OCI-LY7 (cell line): ENCODE data around the gene C19orf81. TPM values are rescaled to one million over a fixed set of nuclear protein-coding genes. Genes with fewer than 3 reads are reported as not detected.

Source experiments
- BruUV-seq: library from RNA; stranded (reverse); fragments of 400-500 nt; replicated peaks from 2 replicates; lab custom pipeline; 2021; lab: Mats Ljungman, UMichigan
- CTCF ChIA-PET: fragments of 300-600 bp; sonication (Branson Sonifier 250); formaldehyde crosslinking; loops from one replicate; lab custom pipeline; 2022; ENCODE audit warnings: antibody characterized with exemption; ENCODE audit not compliant: unreplicated experiment; lab: Charles Lee
- POLR2A ChIA-PET: fragments of 300-600 bp; sonication (Branson Sonifier 250); formaldehyde crosslinking; loops from one replicate; lab custom pipeline; 2022; ENCODE audit warnings: antibody characterized with exemption; lab: Charles Lee
- DNase-seq: peaks from one replicate; pipeline ENCODE4 v3.0.0-alpha.2; 2015; ENCODE audit warnings: low spot score
- H2AFZ ChIP-seq: fragments of 200-600 bp; sonication (generic), shearing (Covaris generic); 2 replicates; pipeline ENCODE4 v1.6.1; 2014; ENCODE audit warnings: mild to moderate bottlenecking, antibody characterized with exemption, low read length, moderate library complexity
- H3K27ac ChIP-seq: fragments of 200-600 bp; sonication (generic); 2 replicates; pipeline ENCODE4 v1.5.1; 2014; ENCODE audit warnings: mixed run types, low read depth, mild to moderate bottlenecking, moderate library complexity, low read length, inconsistent platforms; ENCODE audit not compliant: poor library complexity, severe bottlenecking
- H3K36me3 ChIP-seq: fragments of 200-600 bp; sonication (generic); 2 replicates; pipeline ENCODE4 v1.6.1; 2014; ENCODE audit warnings: mild to moderate bottlenecking, antibody characterized with exemption, low read length, moderate library complexity, mixed read lengths; ENCODE audit not compliant: insufficient read depth
- H3K4me1 ChIP-seq: fragments of 200-600 bp; sonication (generic); 2 replicates; pipeline ENCODE4 v1.5.1; 2014; ENCODE audit warnings: mild to moderate bottlenecking, low read length; ENCODE audit not compliant: insufficient read depth, poor library complexity, severe bottlenecking
- H3K4me2 ChIP-seq: fragments of 200-600 bp; sonication (generic); 2 replicates; pipeline ENCODE4 v1.6.1; 2014; ENCODE audit warnings: mild to moderate bottlenecking, low read length
- H3K4me3 ChIP-seq: fragments of 200-600 bp; sonication (generic); 2 replicates; pipeline ENCODE4 v1.5.1; 2014; ENCODE audit warnings: mild to moderate bottlenecking, low read depth, low read length; ENCODE audit not compliant: poor library complexity, severe bottlenecking
- H3K79me2 ChIP-seq: fragments of 200-600 bp; sonication (generic); 2 replicates; pipeline ENCODE4 v1.6.1; 2016; ENCODE audit warnings: low read depth, mild to moderate bottlenecking, low read length, moderate library complexity, mixed read lengths; ENCODE audit not compliant: insufficient read depth
- H3K9me2 ChIP-seq: fragments of 200-600 bp; sonication (generic); 2 replicates; pipeline ENCODE4 v1.6.1; 2016; ENCODE audit warnings: mild to moderate bottlenecking, low read length, mixed read lengths; ENCODE audit not compliant: insufficient read depth
- H3K9me3 ChIP-seq: fragments of 200-600 bp; sonication (generic); 2 replicates; pipeline ENCODE4 v1.6.1; 2014; ENCODE audit warnings: mild to moderate bottlenecking, mixed run types, low read length, mixed read lengths
- H4K20me1 ChIP-seq: fragments of 200-600 bp; sonication (generic); 2 replicates; pipeline ENCODE4 v1.6.1; 2014; ENCODE audit warnings: mild to moderate bottlenecking, antibody characterized with exemption, low read length, moderate library complexity, mixed read lengths; ENCODE audit not compliant: insufficient read depth
- EZH2phosphoT487 ChIP-seq: fragments of 200-600 bp; sonication (generic); IDR thresholded peaks from 2 replicates; pipeline ENCODE4 v1.6.1; 2018; ENCODE audit warnings: low read depth, borderline replicate concordance, mild to moderate bottlenecking, mixed run types, antibody characterized with exemption, low read length, moderate library complexity, mixed read lengths
- intact Hi-C: fragments of 100-400 bp; cut with micrococcal nuclease; formaldehyde crosslinking; loops from one replicate; pipeline ENCODE4 v1.10.0; 2022; ENCODE audit not compliant: unreplicated experiment
- total RNA-seq, 2 experiments: library from RNA; depleted of rRNA in 1 of 2; stranded (reverse); fragments of >200 nt in 1 of 2; shearing (Covaris generic) in 1 of 2; gene quantifications; 2 replicates each; pipeline ENCODE4 v1.2.3, GENCODE V29; 2014 to 2022
- TF ChIP-seq, protein P1 (sequence below): fragments of 200-600 bp; sonication (generic); conservative IDR thresholded peaks from 2 replicates; pipeline ENCODE4 v1.5.1; 2014; ENCODE audit warnings: mild to moderate bottlenecking, antibody characterized with exemption, low read length, moderate library complexity, mixed read lengths

C19orf81 gene
- total RNA-seq, 2 experiments from 2014 or later: 11.4 to 20.0 TPM

- Histone ChIP-seq H3K4me2 (no peak overlapping the region), H3K9me2 (no peaks in the 10 kb centered on the region), H3K36me3 (no peaks in the 10 kb centered on the region), H3K27ac (no peak overlapping the region), H3K9me3 (no peaks in the 10 kb centered on the region), H3K4me1 (no peaks in the 10 kb centered on the region), H3K79me2 (no peaks in the 10 kb centered on the region), H4K20me1 (no peaks in the 10 kb centered on the region), H3K4me3 (no peak overlapping the region), H2AFZ (no peak overlapping the region)
- intact Hi-C loops: no loop called here
- BruUV-seq: no TSS peak
- DNase-seq: no peak
- ChIA-PET POLR2A (interaction anchor here (0.6 kb wide), 1 partner anchor 14 kb away, joined by 4 read pairs; no protein-coding TSS in a partner anchor), CTCF (no interaction called here)
- TF ChIP-seq EZH2phosphoT487: no peak
- TF ChIP-seq, protein P1, sequence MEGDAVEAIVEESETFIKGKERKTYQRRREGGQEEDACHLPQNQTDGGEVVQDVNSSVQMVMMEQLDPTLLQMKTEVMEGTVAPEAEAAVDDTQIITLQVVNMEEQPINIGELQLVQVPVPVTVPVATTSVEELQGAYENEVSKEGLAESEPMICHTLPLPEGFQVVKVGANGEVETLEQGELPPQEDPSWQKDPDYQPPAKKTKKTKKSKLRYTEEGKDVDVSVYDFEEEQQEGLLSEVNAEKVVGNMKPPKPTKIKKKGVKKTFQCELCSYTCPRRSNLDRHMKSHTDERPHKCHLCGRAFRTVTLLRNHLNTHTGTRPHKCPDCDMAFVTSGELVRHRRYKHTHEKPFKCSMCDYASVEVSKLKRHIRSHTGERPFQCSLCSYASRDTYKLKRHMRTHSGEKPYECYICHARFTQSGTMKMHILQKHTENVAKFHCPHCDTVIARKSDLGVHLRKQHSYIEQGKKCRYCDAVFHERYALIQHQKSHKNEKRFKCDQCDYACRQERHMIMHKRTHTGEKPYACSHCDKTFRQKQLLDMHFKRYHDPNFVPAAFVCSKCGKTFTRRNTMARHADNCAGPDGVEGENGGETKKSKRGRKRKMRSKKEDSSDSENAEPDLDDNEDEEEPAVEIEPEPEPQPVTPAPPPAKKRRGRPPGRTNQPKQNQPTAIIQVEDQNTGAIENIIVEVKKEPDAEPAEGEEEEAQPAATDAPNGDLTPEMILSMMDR: no peak
Measured at GRCh38 chr19:50688766-50689165, 39.5 kb downstream of the C19orf81 start.

DNA sequence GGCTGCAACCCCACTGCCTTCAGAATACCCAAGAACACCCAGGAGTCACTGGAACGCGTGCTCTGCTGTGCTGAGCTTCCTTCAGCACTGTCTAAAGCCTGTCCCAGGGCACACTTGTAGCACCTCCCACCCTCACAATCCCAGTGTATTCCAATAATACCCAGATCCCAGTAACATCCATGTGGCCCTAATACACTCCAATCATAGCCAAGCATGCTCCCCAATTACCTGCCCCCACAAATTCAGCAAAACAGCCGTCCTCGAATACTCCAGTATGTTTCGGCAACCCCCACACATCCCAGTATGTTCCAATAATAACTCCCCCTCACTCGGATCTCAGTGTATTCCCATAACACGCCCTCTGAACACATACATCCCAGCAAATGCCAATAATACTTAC is 41.2 kb downstream of the C19orf81 start:
- ChIA-PET CTCF (no interaction called here), POLR2A (no interaction called here)
- no peaks in the 10 kb centered on the region for H3K4me1 ChIP-seq
- no peaks in the 10 kb centered on the region for H3K36me3 ChIP-seq
- no peaks in the 10 kb centered on the region for H3K9me3 ChIP-seq
- no peaks in the 10 kb centered on the region for H4K20me1 ChIP-seq
- no peaks in the 10 kb centered on the region for H3K79me2 ChIP-seq
- no peaks in the 10 kb centered on the region for H3K9me2 ChIP-seq
- DNase-seq: no peak
- no peak overlapping the region for H3K4me2 ChIP-seq
- no TSS peak for BruUV-seq
- H3K27ac ChIP-seq: no peak overlapping the region
- intact Hi-C loops: no loop called here
- no peak overlapping the region for H2AFZ ChIP-seq
- H3K4me3 ChIP-seq: no peak overlapping the region
- TF ChIP-seq, protein P1: no peak
- no peak for TF ChIP-seq EZH2phosphoT487

DNA sequence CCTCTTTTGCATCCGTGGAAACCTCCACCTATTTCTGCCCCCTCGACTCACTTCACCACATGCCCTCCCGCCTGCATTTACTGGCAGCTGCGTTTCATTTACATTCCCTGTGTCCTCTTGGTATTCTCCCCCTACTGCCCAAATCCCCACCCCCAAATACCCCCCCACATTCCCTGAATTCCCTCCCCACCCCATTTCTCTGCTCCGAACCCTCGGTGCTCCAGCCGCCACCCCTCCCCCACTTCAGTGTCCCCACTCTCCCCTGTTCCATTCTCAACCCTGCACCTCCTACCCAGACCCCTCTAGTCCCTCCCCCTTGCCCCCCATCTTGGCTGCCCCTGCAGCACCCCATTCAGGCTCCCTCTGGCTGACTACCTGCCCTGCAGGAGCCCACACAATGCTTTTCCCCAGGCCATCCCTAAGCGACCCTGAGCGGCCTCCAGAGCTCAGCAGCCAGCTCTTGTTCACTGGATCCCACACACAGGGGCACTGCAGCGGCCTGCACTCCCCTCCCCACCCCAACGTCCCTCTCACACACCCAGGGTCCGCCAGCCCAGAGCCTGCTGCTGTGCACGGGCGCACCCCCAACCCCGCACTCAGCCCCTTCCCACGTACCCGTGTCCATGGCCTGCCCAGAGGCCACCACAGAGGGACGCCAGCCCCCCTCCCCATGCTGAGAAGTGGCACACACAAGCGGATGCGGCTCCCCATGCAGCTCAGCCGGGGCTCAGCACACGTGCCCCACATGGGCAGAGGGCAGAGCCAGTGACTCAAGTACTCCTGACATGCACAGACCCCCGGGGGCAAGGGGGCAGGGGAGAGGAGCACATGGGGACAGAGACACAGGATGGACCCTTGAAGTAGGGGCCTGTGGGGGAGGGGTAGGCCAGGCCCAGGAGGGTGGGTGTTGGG is 44.1 kb downstream of the C19orf81 start:
- no peak for TF ChIP-seq EZH2phosphoT487
- TF ChIP-seq, protein P1: no peak
- no peak for DNase-seq
- BruUV-seq: no TSS peak
- no peak overlapping the region for H3K4me2 ChIP-seq
- H3K9me2 ChIP-seq: no peaks in the 10 kb centered on the region
- no peaks in the 10 kb centered on the region for H3K36me3 ChIP-seq
- no peak overlapping the region for H2AFZ ChIP-seq
- H3K4me3 ChIP-seq: no peak overlapping the region
- ChIA-PET CTCF (no interaction called here), POLR2A (interaction anchor here (0.6 kb wide), 1 partner anchor 337 kb away, joined by 3 read pairs; no protein-coding TSS in a partner anchor)
- intact Hi-C loops: no loop called here
- H3K27ac ChIP-seq: no peak overlapping the region
- H4K20me1 ChIP-seq: no peaks in the 10 kb centered on the region
- no peaks in the 10 kb centered on the region for H3K9me3 ChIP-seq
- no peaks in the 10 kb centered on the region for H3K4me1 ChIP-seq
- no peaks in the 10 kb centered on the region for H3K79me2 ChIP-seq
